GM12891 (cell line): Measurements from ENCODE around the gene SLX4IP.

ENCODE experiments used
- DNase-seq: peaks from one replicate; pipeline ENCODE4 v3.0.0; 2011; ENCODE audit warnings: low spot score; ENCODE audit not compliant: insufficient read length
- FAIRE-seq: peaks from 2 replicates; lab custom pipeline; 2011; peaks lifted over from hg19 to GRCh38; lab: Jason Lieb, UNC
- PAX5 ChIP-seq: IDR thresholded peaks from 2 replicates; pipeline ENCODE4 v1.6.1; 2011; ENCODE audit warnings: low read length, moderate library complexity, mild to moderate bottlenecking; ENCODE audit not compliant: insufficient read depth, severe bottlenecking
- POLR2A ChIP-seq: IDR thresholded peaks from 2 replicates; pipeline ENCODE4 v1.6.1; 2011; ENCODE audit warnings: low read depth, low read length, control low read depth
- POLR2AphosphoS5 ChIP-seq: IDR thresholded peaks from 2 replicates; pipeline ENCODE4 v1.6.1; 2011; ENCODE audit warnings: low read depth, low read length, control low read depth
- POU2F2 ChIP-seq: IDR thresholded peaks from 2 replicates; pipeline ENCODE4 v1.6.1; 2011; ENCODE audit warnings: low read depth, mild to moderate bottlenecking, control low read depth, low read length, moderate library complexity
- SPI1 ChIP-seq: IDR thresholded peaks from 2 replicates; pipeline ENCODE4 v1.6.1; 2011; ENCODE audit warnings: low read depth, low read length, control low read depth
- TAF1 ChIP-seq: IDR thresholded peaks from 2 replicates; pipeline ENCODE4 v1.6.1; 2011; ENCODE audit warnings: low read depth, low read length, control low read depth

SLX4IP gene

GRCh38 chr20:10474606-10475184, 39.6 kb downstream of the SLX4IP start:
- FAIRE-seq (no peak), DNase-seq (no peak)
- TF ChIP-seq PAX5 (no peak), POU2F2 (no peak), TAF1 (no peak), SPI1 (no peak), POLR2A (no peak), POLR2AphosphoS5 (no peak)

- DNase-seq, result no peak
- FAIRE-seq, result peak; percentile 16
- TF ChIP-seq PAX5, result no peak
- no peak for TF ChIP-seq POLR2A
- TF ChIP-seq POU2F2, result no peak
- no peak for TF ChIP-seq POLR2AphosphoS5
- TF ChIP-seq SPI1, result no peak
- no peak for TF ChIP-seq TAF1
These were observed 40.1 kb downstream of the SLX4IP start for GRCh38 chr20:10475225-10475624.

- DNase-seq, result no peak
- peak; percentile 97 for TF ChIP-seq SPI1
- TF ChIP-seq POLR2AphosphoS5, result no peak
- FAIRE-seq, result peak; percentile 79
These were observed 41.2 kb downstream of the SLX4IP start for GRCh38 chr20:10476319-10476724.

- no peak for TF ChIP-seq SPI1
- no peak for TF ChIP-seq POU2F2
- TF ChIP-seq POLR2A, result no peak
- TF ChIP-seq POLR2AphosphoS5, result no peak
- no peak for DNase-seq
- FAIRE-seq, result peak; percentile 60
These were observed 43.1 kb downstream of the SLX4IP start for GRCh38 chr20:10478205-10478604.

- no peak for FAIRE-seq
- no peak for TF ChIP-seq POLR2A
- DNase-seq, result no peak
These were observed 43.8 kb downstream of the SLX4IP start for GRCh38 chr20:10478930-10479329.

- no peak for FAIRE-seq
- no peak for DNase-seq
- no peak for TF ChIP-seq POU2F2
- TF ChIP-seq PAX5, result no peak
- TF ChIP-seq TAF1, result no peak
- no peak for TF ChIP-seq POLR2AphosphoS5
- no peak for TF ChIP-seq SPI1
- TF ChIP-seq POLR2A, result no peak
These were observed 46.6 kb downstream of the SLX4IP start for GRCh38 chr20:10481676-10482075.

- DNase-seq (no peak), FAIRE-seq (no peak)
- no peak for TF ChIP-seq POLR2AphosphoS5
- no peak for TF ChIP-seq SPI1
- no peak for TF ChIP-seq POLR2A
- no peak for TF ChIP-seq PAX5
- TF ChIP-seq TAF1, result no peak
- TF ChIP-seq POU2F2, result no peak
These were observed 48.6 kb downstream of the SLX4IP start for GRCh38 chr20:10483691-10484090.

GRCh38 chr20:10487142-10488136, 52.3 kb downstream of the SLX4IP start:
- DNase-seq (no peak), FAIRE-seq (no peak)
- TF ChIP-seq POU2F2 (no peak), POLR2AphosphoS5 (no peak), POLR2A (no peak), SPI1 (no peak)

GRCh38 chr20:10488534-10488933, 53.4 kb downstream of the SLX4IP start:
- no peak for TF ChIP-seq PAX5
- no peak for FAIRE-seq
- no peak for DNase-seq

- no peak for FAIRE-seq
- no peak for DNase-seq
- TF ChIP-seq POLR2AphosphoS5 (no peak), POLR2A (no peak), TAF1 (no peak), POU2F2 (no peak), SPI1 (no peak), PAX5 (no peak)
These were observed 54.7 kb downstream of the SLX4IP start for GRCh38 chr20:10489853-10490252.

- DNase-seq, result no peak
These were observed 55.2 kb downstream of the SLX4IP start for GRCh38 chr20:10490257-10490656.

More at GRCh38 chr20:10490257-10490656, 55.2 kb downstream of the SLX4IP start:
- no peak for TF ChIP-seq POLR2A
- no peak for TF ChIP-seq POLR2AphosphoS5
- no peak for TF ChIP-seq TAF1
- no peak for TF ChIP-seq POU2F2
- TF ChIP-seq SPI1, result no peak
- TF ChIP-seq PAX5, result no peak
- peak; percentile 31 for FAIRE-seq
